Smooth muscle cell of the pulmonary artery (primary cell): ENCODE results near the gene AHR. TPM values are rescaled to one million over a fixed set of nuclear protein-coding genes. Genes with fewer than 3 reads are reported as not detected.

Source experiments
- total RNA-seq: library from RNA; depleted of rRNA; stranded (reverse); fragments of >200 nt; gene quantifications from 2 replicates; pipeline ENCODE4 v1.2.3, GENCODE V29; 2014

AHR gene
- 187 and 333 TPM in 2 replicates for total RNA-seq

GRCh38 chr7:17298102-17298839, at the start of gene AHR:
Gene AHR (plus strand): TSS chr7:17298652. CDS start chr7:17299265, 613 bp downstream.

